ENCODE data around the gene NEMF.
A peak's percentile ranks its signal among the peaks of the same experiment; 100 is the strongest.
"Not testable (repeated sequence)": the region's sequence is repeated elsewhere in the genome, so short reads cannot be mapped to it uniquely, and the experiment has no call there.

NEMF gene, protein sequence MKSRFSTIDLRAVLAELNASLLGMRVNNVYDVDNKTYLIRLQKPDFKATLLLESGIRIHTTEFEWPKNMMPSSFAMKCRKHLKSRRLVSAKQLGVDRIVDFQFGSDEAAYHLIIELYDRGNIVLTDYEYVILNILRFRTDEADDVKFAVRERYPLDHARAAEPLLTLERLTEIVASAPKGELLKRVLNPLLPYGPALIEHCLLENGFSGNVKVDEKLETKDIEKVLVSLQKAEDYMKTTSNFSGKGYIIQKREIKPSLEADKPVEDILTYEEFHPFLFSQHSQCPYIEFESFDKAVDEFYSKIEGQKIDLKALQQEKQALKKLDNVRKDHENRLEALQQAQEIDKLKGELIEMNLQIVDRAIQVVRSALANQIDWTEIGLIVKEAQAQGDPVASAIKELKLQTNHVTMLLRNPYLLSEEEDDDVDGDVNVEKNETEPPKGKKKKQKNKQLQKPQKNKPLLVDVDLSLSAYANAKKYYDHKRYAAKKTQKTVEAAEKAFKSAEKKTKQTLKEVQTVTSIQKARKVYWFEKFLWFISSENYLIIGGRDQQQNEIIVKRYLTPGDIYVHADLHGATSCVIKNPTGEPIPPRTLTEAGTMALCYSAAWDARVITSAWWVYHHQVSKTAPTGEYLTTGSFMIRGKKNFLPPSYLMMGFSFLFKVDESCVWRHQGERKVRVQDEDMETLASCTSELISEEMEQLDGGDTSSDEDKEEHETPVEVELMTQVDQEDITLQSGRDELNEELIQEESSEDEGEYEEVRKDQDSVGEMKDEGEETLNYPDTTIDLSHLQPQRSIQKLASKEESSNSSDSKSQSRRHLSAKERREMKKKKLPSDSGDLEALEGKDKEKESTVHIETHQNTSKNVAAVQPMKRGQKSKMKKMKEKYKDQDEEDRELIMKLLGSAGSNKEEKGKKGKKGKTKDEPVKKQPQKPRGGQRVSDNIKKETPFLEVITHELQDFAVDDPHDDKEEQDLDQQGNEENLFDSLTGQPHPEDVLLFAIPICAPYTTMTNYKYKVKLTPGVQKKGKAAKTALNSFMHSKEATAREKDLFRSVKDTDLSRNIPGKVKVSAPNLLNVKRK

DNA sequence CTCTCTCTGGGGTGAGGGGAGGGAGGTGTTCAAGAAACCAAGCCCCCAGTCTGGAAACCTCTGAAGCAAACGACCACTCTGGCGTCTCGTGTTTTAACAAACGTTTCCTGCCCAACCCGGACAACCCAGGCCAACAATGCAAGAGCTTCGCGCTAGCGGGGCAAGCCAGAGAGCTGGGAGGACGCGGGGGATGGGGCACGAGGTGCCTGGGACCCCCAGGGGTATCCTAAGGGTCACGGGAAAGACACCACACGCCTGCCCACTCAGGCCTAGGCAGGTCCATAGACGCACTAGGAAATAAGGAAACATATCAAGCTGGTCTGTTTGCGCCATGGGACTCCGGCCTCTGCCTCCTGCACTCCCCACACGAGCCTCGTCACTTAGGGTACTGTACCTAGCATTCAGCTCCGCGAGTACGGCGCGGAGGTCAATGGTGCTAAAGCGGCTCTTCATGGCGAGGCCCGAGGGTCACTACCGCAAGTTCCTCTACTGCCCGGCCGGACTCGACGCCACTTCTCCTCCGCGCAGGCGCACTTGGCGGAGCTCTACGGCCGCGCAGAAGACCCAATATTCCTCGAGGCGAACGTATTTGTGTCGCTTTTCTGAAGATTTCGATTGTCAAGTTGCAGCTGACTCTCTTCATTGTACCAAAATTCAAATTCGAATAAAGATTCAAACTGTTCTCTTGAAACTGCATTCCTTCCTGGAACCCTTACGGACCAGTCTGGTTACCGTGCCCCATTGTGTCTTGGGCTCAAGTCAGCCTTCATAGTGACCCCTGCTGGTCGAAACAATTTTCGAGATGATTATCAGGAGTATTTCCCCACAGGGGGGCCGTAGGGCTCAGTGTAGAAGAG, at the start of gene NEMF:
TSS of gene NEMF (minus strand) at position 488 of the 857 bp plus-strand sequence. CDS start at position 453, 35 bp downstream.
- Mint-ChIP-seq H3K9me3 (no peaks in the 10 kb centered on the region), H3K4me1 (peaks cover 51% of the 10 kb centered on the region), H3K4me3 (peak within 1 kb of the TSS; percentile 98), H3K27me3 (no peaks in the 10 kb centered on the region), H3K36me3 (peaks cover 29% of the 10 kb centered on the region), H3K27ac (peak within 1 kb of the TSS; percentile 96)
- peak; percentile 83 for DNase-seq
- CTCF ChIA-PET = interaction anchor here (0.6 to 3.9 kb wide), 33 partner anchors 9 to 410 kb away, joined by 3 to 103 read pairs (median 4); partner anchors contain the start of genes ARF6, DNAAF2 and VCPKMT

DNA sequence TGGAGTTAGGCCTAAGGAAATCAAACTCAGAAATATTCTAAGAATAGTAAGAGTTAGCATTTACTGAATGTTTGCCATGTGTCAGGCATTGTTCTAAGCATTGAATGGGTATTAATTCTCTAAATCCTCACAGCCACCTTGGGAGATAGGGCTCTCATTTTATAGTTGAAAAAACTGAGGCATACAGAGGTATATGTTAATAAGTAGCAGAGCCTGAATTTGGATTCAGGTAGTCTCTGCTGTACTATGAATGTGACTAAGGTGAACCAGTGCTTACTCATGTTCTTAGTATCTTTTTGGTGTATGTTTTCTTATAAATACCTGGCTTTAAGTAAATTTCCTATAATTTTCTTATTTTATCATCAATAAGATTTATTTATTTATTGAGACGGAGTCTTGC, 48.4 kb upstream of the NEMF start:
- Mint-ChIP-seq H3K27me3 (no peaks in the 10 kb centered on the region), H3K9me3 (no peaks in the 10 kb centered on the region), H3K36me3 (peaks cover 24% of the 10 kb centered on the region), H3K4me1 (peaks cover 36% of the 10 kb centered on the region), H3K27ac (no peak overlapping the region), H3K4me3 (no peak overlapping the region)
- no peak for DNase-seq
- CTCF ChIA-PET = no interaction called here

DNA sequence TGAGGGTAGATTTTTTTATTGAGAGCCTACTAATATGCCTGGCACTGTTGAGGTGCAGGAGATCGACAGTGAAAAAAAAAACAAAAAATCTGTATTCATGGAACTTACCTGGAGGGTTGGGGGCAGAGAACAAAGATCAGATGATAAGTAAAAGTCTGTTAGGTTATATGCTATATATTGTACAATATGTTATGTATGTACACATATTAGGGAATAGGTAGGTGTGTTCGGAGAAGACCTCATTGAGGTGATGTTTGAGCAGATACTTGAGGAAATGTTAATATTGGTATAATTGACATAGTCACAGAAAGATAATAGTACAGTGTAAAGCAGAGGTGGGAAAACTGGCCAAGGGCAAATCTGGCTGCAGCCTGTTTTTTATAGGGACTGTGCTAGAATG, 45.9 kb upstream of the NEMF start:
- H3K27me3 Mint-ChIP-seq = no peaks in the 10 kb centered on the region
- peaks cover 34% of the 10 kb centered on the region for H3K4me1 Mint-ChIP-seq
- peaks cover 48% of the 10 kb centered on the region for H3K36me3 Mint-ChIP-seq
- CTCF ChIA-PET = interaction anchor here (0.7 kb wide), 1 partner anchor 46 kb away, joined by 3 read pairs; no protein-coding TSS in a partner anchor
- no peaks in the 10 kb centered on the region for H3K9me3 Mint-ChIP-seq
- H3K27ac Mint-ChIP-seq = peak overlapping the region; percentile 3
- no peak for DNase-seq
- H3K4me3 Mint-ChIP-seq = peak overlapping the region; percentile 67

DNA sequence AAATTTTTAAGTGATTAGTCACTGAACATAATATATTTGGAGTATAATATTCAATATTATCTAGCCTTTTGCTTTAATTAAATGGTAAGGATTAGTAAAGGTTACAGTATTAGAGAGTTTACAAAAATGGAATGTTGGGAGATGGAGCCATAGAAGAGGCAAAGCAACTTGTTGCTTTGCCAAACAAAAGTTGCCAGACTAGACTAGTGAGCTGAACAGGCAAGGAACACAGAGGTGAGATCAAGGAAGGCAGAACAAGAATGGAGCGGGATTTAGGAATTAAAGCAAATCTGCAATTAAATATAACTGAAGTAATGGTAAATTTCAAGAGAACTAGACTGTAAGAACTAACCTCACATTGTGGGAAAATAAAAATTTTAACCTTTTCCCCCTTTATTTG, 45.4 kb upstream of the NEMF start:
- Mint-ChIP-seq H3K27ac (peak overlapping the region; percentile 3), H3K27me3 (no peaks in the 10 kb centered on the region), H3K36me3 (peaks cover 48% of the 10 kb centered on the region), H3K9me3 (no peaks in the 10 kb centered on the region), H3K4me1 (peaks cover 32% of the 10 kb centered on the region), H3K4me3 (peak overlapping the region; percentile 67)
- DNase-seq = no peak
- CTCF ChIA-PET = interaction anchor here (1.0 kb wide), 1 partner anchor 74 kb away, joined by 3 read pairs; no protein-coding TSS in a partner anchor

DNA sequence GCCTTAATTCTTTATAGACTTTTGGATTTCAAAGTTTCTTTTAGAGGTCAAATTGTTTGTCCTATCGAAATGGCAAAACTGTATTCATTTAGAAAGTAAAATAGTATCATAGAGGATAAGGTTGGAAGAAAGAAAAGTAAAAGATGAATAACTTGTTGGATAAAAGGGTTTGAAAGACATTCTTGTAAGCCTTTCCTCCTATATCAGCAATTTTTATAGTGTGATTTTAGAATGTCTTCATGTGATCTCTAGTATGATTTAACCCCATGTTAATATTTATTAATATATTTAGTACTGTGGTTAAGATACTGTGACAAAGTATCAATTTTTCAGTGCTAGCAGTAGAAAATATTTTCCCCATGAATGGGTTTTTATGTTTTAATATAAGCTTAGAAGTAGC, 44.8 kb upstream of the NEMF start:
- H3K27ac Mint-ChIP-seq = peak overlapping the region; percentile 85
- H3K4me1 Mint-ChIP-seq = peaks cover 32% of the 10 kb centered on the region
- H3K9me3 Mint-ChIP-seq = no peaks in the 10 kb centered on the region
- H3K4me3 Mint-ChIP-seq = peak overlapping the region; percentile 99
- H3K27me3 Mint-ChIP-seq = no peaks in the 10 kb centered on the region
- DNase-seq = no peak
- H3K36me3 Mint-ChIP-seq = peaks cover 49% of the 10 kb centered on the region
- CTCF ChIA-PET = interaction anchor here (1.0 kb wide), 1 partner anchor 74 kb away, joined by 3 read pairs; no protein-coding TSS in a partner anchor

DNA sequence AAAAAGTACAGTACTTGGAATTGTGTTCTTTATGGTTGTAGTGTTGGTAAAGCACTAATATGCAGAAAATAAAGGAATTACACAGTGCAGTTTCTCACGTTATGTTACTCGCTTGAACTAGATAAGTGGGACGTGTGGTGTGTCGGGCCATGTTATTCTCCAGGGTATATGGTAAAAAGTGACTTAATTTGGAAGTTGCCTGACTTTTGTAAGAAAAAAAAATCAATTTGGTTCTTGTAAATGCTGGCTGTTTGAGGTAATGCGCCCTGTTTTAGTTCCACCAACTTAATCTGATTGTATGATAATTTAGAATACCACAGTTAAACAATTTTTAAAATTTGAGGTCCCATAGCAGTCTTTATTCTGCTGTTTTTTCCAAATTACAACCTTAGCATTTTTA, 44.4 kb upstream of the NEMF start:
- peaks cover 33% of the 10 kb centered on the region for H3K4me1 Mint-ChIP-seq
- H3K9me3 Mint-ChIP-seq = no peaks in the 10 kb centered on the region
- no peak for DNase-seq
- H3K27me3 Mint-ChIP-seq = no peaks in the 10 kb centered on the region
- peak overlapping the region; percentile 99 for H3K4me3 Mint-ChIP-seq
- peaks cover 50% of the 10 kb centered on the region for H3K36me3 Mint-ChIP-seq
- CTCF ChIA-PET = interaction anchor here (1.0 kb wide), 1 partner anchor 75 kb away, joined by 3 read pairs; no protein-coding TSS in a partner anchor
- peak overlapping the region; percentile 85 for H3K27ac Mint-ChIP-seq

DNA sequence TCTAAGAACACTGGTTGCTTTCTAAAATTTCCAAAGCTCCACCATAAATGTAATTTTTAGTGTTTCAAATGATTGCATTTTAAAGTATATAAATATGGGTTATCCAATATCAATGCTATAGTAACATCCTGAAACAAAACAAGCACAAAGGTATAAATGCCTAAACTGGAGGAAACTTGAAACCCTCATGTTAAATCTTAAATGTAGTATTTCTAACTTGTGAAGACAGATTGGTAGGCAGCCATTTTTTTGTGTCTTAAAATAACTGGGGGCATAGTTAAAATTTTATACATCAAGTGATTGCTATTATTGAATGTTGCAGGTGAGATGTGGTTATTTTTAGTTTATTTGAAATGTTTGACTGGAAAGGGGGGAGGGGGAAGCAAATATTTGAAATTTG, 43.7 kb upstream of the NEMF start:
- Mint-ChIP-seq H3K4me1 (peaks cover 38% of the 10 kb centered on the region), H3K27ac (peak overlapping the region; percentile 99), H3K36me3 (peaks cover 51% of the 10 kb centered on the region), H3K4me3 (peak overlapping the region; percentile 99)
- H3K9me3 Mint-ChIP-seq, H3K27me3 Mint-ChIP-seq, DNase-seq: not testable (repeated sequence)
- CTCF ChIA-PET = interaction anchor here (0.7 to 1.4 kb wide), 6 partner anchors 12 to 165 kb away, joined by 3 to 7 read pairs (median 4); no protein-coding TSS in a partner anchor

DNA sequence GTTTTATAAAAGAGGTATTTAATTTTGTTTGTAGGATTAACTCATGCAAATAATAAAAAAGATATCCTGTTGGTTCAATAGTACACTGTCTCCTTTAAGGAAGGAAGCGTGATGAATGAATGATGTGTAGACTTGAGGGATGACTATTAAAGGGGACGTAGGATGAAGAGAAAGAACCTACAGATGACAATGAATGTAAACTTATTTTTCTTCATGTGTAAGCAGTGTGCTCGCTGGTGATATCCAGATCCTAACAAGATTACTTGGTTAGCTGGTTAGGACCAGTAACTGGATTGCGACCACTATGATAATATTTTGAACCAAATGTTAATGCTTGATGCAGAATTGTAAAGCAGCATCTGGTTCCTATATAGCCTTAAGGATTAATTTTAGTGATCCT, 42.9 kb upstream of the NEMF start:
- H3K36me3 Mint-ChIP-seq = peaks cover 51% of the 10 kb centered on the region
- peak overlapping the region; percentile 99 for H3K27ac Mint-ChIP-seq
- H3K9me3 Mint-ChIP-seq = no peaks in the 10 kb centered on the region
- H3K4me1 Mint-ChIP-seq = peaks cover 43% of the 10 kb centered on the region
- H3K4me3 Mint-ChIP-seq = peak overlapping the region; percentile 99
- CTCF ChIA-PET = interaction anchor here (0.7 to 1.4 kb wide), 6 partner anchors 11 to 166 kb away, joined by 3 to 7 read pairs (median 4); no protein-coding TSS in a partner anchor
- DNase-seq = no peak
- H3K27me3 Mint-ChIP-seq = no peaks in the 10 kb centered on the region

DNA sequence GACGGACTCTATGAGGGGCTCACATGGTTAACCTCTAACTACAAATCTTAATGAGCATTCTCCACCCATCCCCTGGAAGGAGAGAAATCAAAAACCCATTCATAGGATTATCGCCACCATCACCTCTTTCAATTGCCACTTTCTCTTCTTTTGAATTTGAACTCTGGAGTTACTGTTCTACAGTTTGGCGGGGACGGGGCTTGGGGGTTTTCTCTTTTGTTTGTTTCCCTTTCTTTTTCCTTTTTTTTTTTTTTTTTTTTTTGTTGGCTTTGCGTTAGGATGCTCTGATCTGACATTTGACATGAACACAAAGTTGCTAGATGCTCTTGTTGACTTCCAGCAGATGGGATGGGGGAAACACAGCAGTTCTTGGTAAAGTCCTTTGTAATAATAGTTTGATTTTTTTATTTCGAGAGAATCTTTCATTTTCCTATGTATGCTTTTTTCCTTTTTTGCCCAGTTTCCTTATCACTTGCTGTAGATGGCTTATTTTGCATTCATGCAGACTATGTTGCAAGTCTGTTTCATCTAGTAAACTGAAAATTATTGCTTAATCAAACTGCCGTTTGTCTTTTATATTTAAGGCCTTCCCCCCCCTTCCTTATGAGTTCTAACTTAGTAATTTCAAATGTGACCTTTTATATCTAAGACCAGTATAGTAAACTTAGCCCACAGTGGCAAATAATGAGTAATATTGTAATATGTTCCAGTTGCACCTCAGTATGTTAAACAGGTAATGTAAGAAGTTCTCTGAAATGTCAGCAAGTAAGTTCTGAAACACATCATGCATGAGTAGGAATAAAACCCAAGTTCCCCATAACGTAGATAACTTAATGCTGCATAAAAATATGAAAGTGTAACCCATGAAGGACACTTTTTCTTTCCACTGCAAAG, 41.9 kb upstream of the NEMF start:
- Mint-ChIP-seq H3K4me1 (peaks cover 41% of the 10 kb centered on the region), H3K27ac (peak overlapping the region; percentile 99), H3K4me3 (peak overlapping the region; percentile 99), H3K36me3 (peaks cover 51% of the 10 kb centered on the region)
- CTCF ChIA-PET = interaction anchor here (1.2 to 1.6 kb wide), 4 partner anchors 29 to 108 kb away, joined by 3 to 6 read pairs (median 6); no protein-coding TSS in a partner anchor
- not testable (repeated sequence) for H3K27me3 Mint-ChIP-seq, H3K9me3 Mint-ChIP-seq
- peak; percentile 51 for DNase-seq

DNA sequence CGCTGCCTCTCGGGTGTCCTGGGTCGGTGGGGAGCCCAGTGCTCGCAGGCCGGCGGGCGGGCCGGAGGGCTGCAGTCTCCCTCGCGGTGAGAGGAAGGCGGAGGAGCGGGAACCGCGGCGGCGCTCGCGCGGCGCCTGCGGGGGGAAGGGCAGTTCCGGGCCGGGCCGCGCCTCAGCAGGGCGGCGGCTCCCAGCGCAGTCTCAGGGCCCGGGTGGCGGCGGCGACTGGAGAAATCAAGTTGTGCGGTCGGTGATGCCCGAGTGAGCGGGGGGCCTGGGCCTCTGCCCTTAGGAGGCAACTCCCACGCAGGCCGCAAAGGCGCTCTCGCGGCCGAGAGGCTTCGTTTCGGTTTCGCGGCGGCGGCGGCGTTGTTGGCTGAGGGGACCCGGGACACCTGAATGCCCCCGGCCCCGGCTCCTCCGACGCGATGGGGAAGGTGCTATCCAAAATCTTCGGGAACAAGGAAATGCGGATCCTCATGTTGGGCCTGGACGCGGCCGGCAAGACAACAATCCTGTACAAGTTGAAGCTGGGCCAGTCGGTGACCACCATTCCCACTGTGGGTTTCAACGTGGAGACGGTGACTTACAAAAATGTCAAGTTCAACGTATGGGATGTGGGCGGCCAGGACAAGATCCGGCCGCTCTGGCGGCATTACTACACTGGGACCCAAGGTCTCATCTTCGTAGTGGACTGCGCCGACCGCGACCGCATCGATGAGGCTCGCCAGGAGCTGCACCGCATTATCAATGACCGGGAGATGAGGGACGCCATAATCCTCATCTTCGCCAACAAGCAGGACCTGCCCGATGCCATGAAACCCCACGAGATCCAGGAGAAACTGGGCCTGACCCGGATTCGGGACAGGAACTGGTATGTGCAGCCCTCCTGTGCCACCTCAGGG, 41.0 kb upstream of the NEMF start:
- Mint-ChIP-seq H3K27me3 (no peaks in the 10 kb centered on the region), H3K4me3 (peak overlapping the region; percentile 99), H3K4me1 (peaks cover 36% of the 10 kb centered on the region), H3K27ac (peak overlapping the region; percentile 99), H3K36me3 (peaks cover 50% of the 10 kb centered on the region), H3K9me3 (no peaks in the 10 kb centered on the region)
- DNase-seq = peak; percentile 85
- CTCF ChIA-PET = interaction anchor here (0.6 to 2.2 kb wide), 7 partner anchors 28 to 261 kb away, joined by 3 to 7 read pairs (median 5); no protein-coding TSS in a partner anchor

DNA sequence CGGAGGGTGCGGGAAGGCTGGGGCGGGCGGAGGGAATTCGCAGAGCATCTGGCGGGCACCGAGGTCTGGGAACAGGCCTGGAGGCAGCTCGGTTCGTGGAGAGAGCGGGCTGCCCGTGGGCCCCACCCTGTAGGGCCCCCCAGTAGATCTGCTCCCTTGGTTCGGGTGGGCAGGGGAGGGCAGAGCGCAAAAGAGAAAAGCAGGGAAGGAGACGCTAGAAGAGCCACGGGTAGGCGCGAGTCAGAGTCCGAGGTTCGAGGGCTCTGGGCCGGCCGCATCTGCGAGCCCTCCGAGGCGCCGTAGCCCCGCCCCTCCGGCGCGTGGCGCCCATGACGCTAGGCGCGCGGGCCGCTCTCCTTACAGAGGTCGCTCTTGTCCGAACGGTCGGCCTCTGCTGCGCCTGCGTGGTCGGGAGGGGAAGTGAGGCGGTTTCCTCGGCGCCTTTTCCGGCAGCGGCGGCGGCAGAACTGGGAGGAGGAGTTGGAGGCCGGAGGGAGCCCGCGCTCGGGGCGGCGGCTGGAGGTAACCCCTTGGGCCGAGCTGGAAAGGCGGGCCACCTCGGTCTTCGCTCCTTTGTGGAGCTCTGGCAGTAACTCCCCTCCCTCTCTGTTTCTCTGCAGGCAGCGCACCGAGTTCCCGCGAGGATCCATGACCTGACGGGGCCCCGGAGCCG, 40.2 kb upstream of the NEMF start, which contains the start of gene ARF6:
TSS of gene ARF6 (plus strand) at position 447 of the 673 bp plus-strand sequence. CDS start 655 bp downstream, outside the sequence.
- no peaks in the 10 kb centered on the region for H3K27me3 Mint-ChIP-seq
- H3K9me3 Mint-ChIP-seq = no peaks in the 10 kb centered on the region
- peaks cover 28% of the 10 kb centered on the region for H3K4me1 Mint-ChIP-seq
- peak; percentile 97 for DNase-seq
- CTCF ChIA-PET = interaction anchor here (0.6 to 2.7 kb wide), 12 partner anchors 13 to 260 kb away, joined by 3 to 13 read pairs (median 4); partner anchors contain the start of gene NEMF
- H3K27ac Mint-ChIP-seq = peak within 1 kb of the TSS; percentile 99
- peak within 1 kb of the TSS; percentile 99 for H3K4me3 Mint-ChIP-seq
- H3K36me3 Mint-ChIP-seq = peaks cover 43% of the 10 kb centered on the region

All from activated naive CD4-positive, alpha-beta T cell treated with anti-CD3 and anti-CD28 coated beads, Interleukin-2, amount 10 ng/mL, durations not matched to agents 7 days and 5 days (primary cell).